Stimulated activated CD8-positive, alpha-beta memory T cell treated with anti-CD3 and anti-CD28 coated beads, Interleukin-7, amount 100 ng/mL, for 24 hours (primary cell): ENCODE measurements around the gene SPEM1.

ENCODE experiments used
- DNase-seq: peaks from one replicate; pipeline ENCODE4 v3.0.0-alpha.2; 2020; ENCODE audit warnings: low read depth

Gene SPEM1

DNA sequence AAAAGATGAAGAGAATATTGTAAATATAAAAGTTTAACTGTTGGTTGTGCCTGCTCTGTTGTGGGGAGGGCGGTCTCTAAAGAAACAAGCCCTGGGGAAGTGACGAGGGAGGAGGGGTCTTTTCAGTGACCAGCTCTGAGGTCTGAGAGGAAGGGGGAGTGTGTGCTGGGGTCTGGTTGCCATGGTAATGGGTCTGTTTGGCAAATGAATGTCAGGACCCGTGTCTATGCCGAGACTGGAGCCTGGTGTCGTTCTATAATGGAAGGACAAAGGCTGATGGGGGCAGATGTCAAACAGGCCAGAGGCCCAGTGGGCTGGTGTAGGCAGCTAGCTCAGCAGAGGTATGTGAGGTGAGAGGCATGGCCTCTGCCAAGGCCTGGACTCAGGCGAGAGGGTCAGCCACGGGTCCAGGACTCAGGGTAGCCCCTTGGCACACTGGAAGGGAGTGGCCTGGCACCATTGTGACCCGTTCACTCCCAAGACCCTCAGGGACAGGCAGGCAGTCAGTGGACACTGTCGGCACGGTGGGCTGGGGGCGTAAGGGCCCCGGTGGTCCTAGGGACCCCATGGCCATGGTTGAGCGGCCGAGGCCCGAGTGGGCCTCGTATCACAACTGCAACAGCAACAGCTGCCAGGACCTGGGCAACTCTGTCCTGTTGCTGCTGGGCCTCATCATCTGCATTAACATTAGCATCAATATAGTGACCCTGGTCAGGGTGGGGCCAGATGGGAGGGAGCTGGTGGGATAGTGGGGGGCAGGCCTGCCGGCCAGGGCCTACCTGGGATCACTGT lies at the start of gene SPEM1:
SPEM1 (plus strand) TSS at position 506 of the 792 bp plus-strand sequence; CDS start at position 567, 61 bp downstream.
- no peak for DNase-seq

- no peak for DNase-seq
Observed at GRCh38 chr17:7370853-7371252, 49.3 kb upstream of the SPEM1 start.

DNA sequence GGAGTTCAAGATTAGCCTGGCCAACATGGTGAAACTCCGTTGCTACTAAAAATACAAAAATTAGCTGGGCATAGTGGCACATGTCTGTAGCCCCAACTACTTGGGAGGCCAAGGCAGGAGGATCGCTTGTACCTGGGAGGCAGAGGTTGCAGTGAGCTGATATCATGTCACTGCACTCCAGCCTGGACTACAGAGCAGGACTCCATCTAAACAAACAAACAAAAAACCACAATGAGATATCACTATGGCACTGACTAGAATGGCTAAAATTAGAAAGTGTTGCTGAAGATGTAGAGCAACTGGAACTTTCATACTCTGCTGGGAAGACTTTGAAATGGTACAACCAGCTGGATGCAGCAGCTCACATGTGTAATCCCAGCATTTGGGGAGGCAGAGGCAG lies 45.8 kb upstream of the SPEM1 start:
- no peak for DNase-seq

- no peak for DNase-seq
Observed at GRCh38 chr17:7379134-7379533, 41.0 kb upstream of the SPEM1 start.

- no peak for DNase-seq
Observed at GRCh38 chr17:7380321-7380720, 39.8 kb upstream of the SPEM1 start.

DNA sequence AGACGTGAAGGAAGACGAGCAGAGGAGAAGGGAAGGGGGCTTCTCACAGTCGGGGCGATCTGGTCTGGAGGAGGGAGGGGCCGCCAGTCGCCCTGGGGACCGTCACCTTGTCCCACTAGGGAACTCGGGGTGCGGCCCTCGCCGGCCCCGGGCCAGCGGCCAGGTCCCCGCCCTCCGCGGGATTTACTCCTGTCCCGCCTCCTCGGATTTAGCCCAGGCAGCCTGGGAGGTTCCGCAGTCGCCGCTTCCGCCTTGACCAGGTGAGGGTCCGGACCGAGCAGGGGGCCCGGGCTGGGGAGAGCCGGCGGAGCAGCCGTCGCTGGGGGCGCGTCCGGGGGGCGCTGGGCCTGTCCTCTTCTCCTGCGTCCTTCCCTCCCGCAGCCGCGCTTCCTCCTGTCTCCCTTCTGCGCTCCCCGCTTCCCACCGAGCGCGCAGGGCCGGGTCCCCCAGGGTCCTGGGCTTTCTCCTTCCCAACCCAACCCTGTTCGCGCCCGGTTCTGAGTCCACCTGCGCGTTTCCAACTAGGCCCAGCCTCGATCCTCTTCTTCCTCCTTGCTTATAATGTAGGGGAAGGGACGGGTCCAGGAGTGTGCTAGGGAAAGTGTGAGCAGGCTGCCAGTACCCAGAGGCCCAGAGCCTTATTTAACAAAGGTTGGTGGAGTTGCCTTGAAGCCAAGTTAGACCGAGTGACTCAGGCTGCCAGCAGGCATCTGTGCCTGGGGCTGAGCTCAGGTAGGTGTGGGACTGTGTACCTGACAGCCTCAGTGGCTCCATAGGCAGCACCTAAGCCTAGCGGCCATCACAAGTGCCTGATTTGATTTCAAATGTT lies 39.1 kb upstream of the SPEM1 start, which contains the start of gene TNK1:
TNK1 (plus strand) TSS at position 235 of the 829 bp plus-strand sequence. CDS start 1,838 bp downstream, outside the sequence.
- DNase-seq: no peak

- DNase-seq: no peak
Observed at GRCh38 chr17:7382901-7383300, 37.2 kb upstream of the SPEM1 start.

- DNase-seq: no peak
Observed at GRCh38 chr17:7383371-7383741, 36.8 kb upstream of the SPEM1 start.

DNA sequence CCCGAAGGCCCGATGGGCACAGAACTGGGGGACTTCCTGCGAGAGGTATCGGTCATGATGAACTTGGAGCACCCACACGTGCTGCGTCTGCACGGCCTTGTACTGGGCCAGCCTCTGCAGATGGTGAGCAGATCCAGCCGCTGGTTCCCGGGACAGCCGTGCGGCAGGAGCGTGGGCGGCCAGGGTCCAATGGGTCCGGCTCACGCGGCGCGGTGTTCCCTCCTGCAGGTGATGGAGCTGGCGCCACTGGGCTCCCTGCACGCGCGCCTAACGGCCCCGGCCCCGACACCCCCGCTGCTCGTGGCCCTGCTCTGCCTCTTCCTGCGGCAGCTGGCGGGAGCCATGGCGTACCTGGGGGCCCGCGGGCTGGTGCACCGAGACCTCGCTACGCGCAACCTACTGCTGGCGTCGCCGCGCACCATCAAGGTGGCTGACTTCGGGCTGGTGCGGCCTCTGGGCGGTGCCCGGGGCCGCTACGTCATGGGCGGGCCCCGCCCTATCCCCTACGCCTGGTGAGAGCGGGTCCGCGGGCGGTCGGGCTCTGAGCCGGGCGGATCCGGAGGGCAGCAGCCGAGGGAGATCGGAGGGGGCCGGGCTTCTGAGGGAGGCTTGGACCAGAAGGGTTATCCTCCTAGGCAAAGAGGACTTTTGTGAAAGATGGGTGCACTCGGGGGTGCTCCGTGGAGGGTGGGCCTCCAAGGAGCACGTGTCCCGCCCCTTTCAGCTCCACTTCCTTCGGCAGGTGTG lies 36.2 kb upstream of the SPEM1 start:
- DNase-seq: peak; percentile 36

DNA sequence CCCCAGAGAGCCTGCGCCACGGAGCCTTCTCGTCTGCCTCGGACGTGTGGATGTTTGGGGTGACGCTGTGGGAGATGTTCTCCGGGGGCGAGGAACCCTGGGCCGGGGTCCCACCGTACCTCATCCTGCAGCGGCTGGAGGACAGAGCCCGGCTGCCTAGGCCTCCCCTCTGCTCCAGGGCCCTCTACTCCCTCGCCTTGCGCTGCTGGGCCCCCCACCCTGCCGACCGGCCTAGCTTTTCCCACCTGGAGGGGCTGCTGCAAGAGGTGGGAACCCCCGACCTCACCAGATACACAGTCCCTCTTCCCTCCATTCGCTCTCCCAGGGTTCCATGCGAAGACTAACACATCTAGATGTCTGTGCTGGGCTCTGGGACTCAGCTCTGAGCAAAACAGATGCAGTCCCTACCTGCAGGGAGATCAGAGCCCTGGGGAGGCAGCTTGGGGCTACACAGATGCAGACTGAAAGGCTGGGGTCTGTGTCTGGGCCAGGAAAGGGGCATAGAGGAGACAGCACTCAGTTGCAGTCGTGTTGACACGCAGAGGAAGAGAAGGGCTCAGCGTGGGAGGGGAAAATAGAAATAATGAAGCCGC lies 35.5 kb upstream of the SPEM1 start:
- no peak for DNase-seq

DNA sequence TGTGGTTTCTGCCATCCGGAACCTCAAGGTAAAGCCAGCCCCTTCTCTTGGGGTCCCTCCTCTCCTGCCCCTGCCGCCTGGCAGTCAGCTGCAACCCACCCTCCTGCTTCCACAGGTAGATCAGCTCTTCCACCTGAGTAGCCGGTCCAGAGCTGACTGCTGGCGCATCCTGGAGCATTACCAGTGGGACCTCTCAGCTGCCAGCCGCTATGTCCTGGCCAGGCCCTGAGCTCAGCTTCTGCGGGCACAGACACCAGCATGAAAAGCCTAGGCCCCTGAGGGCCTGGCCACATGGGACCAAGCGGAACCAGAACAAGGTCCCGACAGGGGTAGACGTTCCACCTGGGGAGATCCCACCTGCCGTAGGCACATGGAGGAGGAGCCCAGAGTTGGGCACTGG lies 31.3 kb upstream of the SPEM1 start:
- DNase-seq: no peak

DNA sequence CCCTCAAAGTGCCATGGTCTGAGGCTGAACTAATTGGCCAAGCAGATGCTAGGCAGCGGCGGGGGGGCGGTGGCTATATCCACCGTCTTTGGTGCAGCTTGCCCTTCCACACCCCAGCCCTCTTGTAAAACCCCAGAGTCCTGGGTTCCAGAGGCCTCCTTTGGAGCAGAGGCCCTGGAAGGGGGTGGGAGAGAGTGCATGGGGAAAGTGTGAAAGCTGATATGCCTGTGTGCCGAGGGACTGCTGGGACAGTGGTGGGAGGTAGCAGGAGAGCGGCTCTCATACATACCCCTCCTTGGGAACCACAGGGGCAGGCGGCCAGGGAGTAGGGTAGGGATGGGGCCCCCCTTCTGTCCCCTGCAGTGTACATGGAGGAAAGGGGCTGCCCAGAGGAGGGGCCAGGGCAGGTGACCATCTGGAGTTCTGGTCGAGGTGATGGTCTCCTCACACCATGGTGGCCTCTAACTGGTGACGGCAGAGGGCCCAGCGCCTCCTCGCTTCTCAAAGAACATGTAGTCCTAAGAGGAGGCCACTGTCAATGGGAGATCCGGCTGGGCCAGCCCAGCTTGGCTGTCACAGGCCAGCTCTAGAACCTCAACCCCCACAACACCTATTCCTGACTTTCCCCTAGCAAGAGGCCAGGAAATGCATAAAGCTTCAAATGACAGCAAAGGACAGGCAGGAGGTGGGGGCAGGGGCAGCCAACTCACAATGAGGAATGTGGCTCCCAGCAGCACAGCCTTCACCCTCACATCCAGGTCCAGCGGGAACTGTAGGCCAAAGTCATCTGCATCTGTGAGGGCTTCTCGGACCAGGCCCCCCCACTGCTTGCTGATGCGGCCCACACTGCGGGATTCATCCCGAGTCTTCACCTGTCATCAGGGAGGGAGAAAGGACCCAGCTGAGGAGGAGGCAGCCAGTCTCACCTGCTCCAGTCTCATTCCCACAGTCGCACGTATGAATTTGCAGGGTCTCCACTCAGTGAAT lies 29.9 kb upstream of the SPEM1 start:
- no peak for DNase-seq

GRCh38 chr17:7391307-7391706 lies 28.8 kb upstream of the SPEM1 start:
- no peak for DNase-seq

- DNase-seq: no peak
Observed at GRCh38 chr17:7392696-7393612, 27.2 kb upstream of the SPEM1 start.

DNA sequence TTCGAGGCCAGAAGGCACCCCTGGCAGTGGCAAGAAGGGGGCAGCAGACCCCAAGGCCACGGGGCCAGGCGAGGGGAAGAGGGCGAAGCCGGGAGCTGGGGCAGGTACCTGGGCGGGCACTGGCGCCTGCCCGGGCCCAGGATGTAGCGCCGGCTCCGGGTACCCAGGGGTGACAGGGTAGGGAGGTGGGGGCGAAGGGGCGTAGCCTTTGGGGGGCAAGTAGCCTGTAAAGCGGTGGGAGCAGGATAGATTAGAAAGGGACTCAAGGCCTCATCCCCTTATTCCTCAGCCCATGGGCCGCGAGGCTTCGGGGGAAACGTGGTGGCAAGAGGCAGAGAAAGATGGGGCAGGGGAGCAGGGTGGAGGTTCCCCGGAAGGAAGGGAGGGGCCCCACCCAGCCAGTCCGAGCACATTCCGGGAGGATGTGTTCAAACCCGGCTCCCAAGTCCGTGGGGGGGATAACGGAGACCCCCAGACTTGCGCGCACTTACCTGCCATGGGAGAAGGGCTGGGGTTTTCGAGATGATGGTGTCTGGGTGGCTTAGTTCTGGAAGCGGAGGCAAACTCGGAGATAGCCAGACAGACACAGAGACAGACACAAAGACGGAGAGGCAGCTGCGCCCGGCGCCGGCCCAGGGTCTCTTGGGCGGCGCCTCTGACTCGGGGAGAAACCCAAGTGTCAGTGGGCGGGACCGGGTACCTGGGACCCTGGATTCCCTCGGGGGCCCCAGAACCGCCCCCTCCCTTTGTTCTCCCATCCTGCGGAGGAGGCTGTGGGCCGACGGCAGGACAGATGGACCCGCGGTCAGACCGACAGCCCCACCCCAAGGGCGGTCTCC lies 26.3 kb upstream of the SPEM1 start:
- peak; percentile 32 for DNase-seq

GRCh38 chr17:7394452-7395191 lies 25.5 kb upstream of the SPEM1 start, which contains the start of gene PLSCR3:
Gene PLSCR3, minus strand, starts transcription at chr17:7394525. Its CDS starts 415 bp downstream, at chr17:7394110.
- peak; percentile 69 for DNase-seq

- no peak for DNase-seq
Observed at GRCh38 chr17:7396147-7396546, 24.0 kb upstream of the SPEM1 start.

DNA sequence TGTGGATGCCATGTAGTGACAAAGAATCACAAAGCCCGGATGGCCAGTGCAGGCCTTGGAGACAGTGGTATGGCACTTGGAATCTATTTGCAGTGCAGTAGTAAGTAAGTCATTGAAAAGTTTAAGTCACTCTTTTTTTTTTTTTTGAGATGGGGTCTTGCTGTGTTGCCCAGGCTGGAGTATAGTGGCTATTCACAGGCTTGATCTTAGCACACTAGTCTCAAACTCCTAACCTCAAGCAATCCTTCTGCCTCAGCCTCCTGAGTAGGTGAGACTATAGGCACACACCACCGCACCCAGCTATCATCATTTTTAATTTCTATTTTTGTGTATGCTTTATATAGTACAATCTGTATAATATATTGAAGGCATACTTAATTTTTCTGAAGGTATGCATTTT lies 21.5 kb upstream of the SPEM1 start:
- no peak for DNase-seq
